GM12878 (cell line): ENCODE measurements around the gene LIFR. TPM values are rescaled to one million over a fixed set of nuclear protein-coding genes. Genes with fewer than 3 reads are reported as not detected.

Experiments
- ATAC-seq: fragments of 200-7000 bp; cut with Tn5 transposase; 3 replicates; pipeline ENCODE4 v1.9.1; 2020; ENCODE audit warnings: mild to moderate bottlenecking, moderate library complexity
- BruUV-seq: library from RNA; stranded (reverse); fragments of 400-500 nt; replicated peaks from 2 replicates; lab custom pipeline; 2021; lab: Mats Ljungman, UMichigan
- CTCF ChIA-PET: fragments of 300-600 bp; sonication (Branson Sonifier 250); formaldehyde crosslinking; extraction: SDS; loops from one replicate; lab custom pipeline; 2021; ENCODE audit warnings: inconsistent platforms; lab: Yijun Ruan, JAX
- POLR2A ChIA-PET: fragments of 350-600 bp; formaldehyde crosslinking; extraction: SDS; loops from one replicate; lab custom pipeline; 2021; ENCODE audit warnings: inconsistent platforms; lab: Charles Lee
- RAD21 ChIA-PET: fragments of 300-600 bp; sonication (Branson Sonifier 250); formaldehyde crosslinking; loops from one replicate; lab custom pipeline; 2023; ENCODE audit warnings: antibody characterized with exemption; ENCODE audit not compliant: unreplicated experiment; lab: Charles Lee
- SMC1A ChIA-PET: fragments of 300-600 bp; sonication (Branson Sonifier 250); formaldehyde crosslinking; loops from one replicate; lab custom pipeline; 2023; ENCODE audit not compliant: unreplicated experiment, uncharacterized antibody; lab: Charles Lee
- DNase-seq: peaks from one replicate; pipeline ENCODE4 v3.0.0-alpha.2; 2011; ENCODE audit warnings: low read depth, low spot score
- FAIRE-seq: peaks from 3 replicates; lab custom pipeline; 2011; peaks lifted over from hg19 to GRCh38; lab: Jason Lieb, UNC
- H2AFZ ChIP-seq: 2 replicates; pipeline ENCODE4 v1.6.0; 2011; ENCODE audit warnings: low read depth, low read length, control low read depth; ENCODE audit not compliant: control insufficient read depth
- H3K27ac ChIP-seq: 2 replicates; pipeline ENCODE4 v1.5.1; 2011; ENCODE audit warnings: control low read depth; ENCODE audit not compliant: control insufficient read depth, insufficient read depth
- H3K27me3 ChIP-seq, 2 experiments: replicated peaks in 1 of 2; 2 replicates each; pipeline versions ENCODE4 v1.6.0 to v1.6.1; 2011; ENCODE audit warnings: low read length in 1 of 2; ENCODE audit not compliant: control insufficient read depth in 2 of 2, insufficient read depth in 2 of 2
- H3K36me3 ChIP-seq, 2 experiments: 2 replicates each; pipeline ENCODE4 v1.5.1; 2011; ENCODE audit warnings: low read length in 1 of 2; ENCODE audit not compliant: control insufficient read depth in 2 of 2, insufficient read depth in 2 of 2
- H3K4me1 ChIP-seq: 2 replicates; pipeline ENCODE4 v1.6.1; 2011; ENCODE audit warnings: mild to moderate bottlenecking, low read length, moderate library complexity, mixed read lengths; ENCODE audit not compliant: control insufficient read depth, insufficient read depth
- H3K4me2 ChIP-seq: 2 replicates; pipeline ENCODE4 v1.6.0; 2011; ENCODE audit warnings: control low read depth; ENCODE audit not compliant: control insufficient read depth, insufficient read depth
- H3K4me3 ChIP-seq: fragments of 200-600 bp; sonication (generic); 2 replicates; pipeline ENCODE4 v1.5.1; 2016
- H3K79me2 ChIP-seq: 2 replicates; pipeline ENCODE4 v1.6.0; 2011; ENCODE audit warnings: low read length; ENCODE audit not compliant: control insufficient read depth, insufficient read depth
- H3K9ac ChIP-seq: 2 replicates; pipeline ENCODE4 v1.8.0; 2011; ENCODE audit warnings: low read length, control low read depth, mixed read lengths; ENCODE audit not compliant: control insufficient read depth, insufficient read depth
- H3K9me3 ChIP-seq: replicated peaks from 3 replicates; pipeline ENCODE4 v1.5.1; 2011; ENCODE audit warnings: mild to moderate bottlenecking, low read length; ENCODE audit not compliant: control insufficient read depth, insufficient read depth
- H4K20me1 ChIP-seq: 2 replicates; pipeline ENCODE4 v1.6.0; 2011; ENCODE audit not compliant: control insufficient read depth, insufficient read depth
- CBFB ChIP-seq: IDR thresholded peaks from 2 replicates; pipeline ENCODE4 v1.6.1; 2016; ENCODE audit warnings: antibody characterized with exemption, low read depth
- EED ChIP-seq: sonication (generic); IDR thresholded peaks from 2 replicates; pipeline ENCODE4 v1.6.1; 2016; ENCODE audit warnings: antibody characterized with exemption, low read depth
- NBN ChIP-seq: fragments of 450-650 bp; IDR thresholded peaks from 2 replicates; pipeline ENCODE4 v1.6.1; 2016
- SMARCA5 ChIP-seq: fragments of 450-650 bp; IDR thresholded peaks from 2 replicates; pipeline ENCODE4 v1.6.1; 2017; ENCODE audit warnings: mild to moderate bottlenecking
- WGBS: methylation state at CpG from one replicate; pipeline ENCODE4 v1.1.6; 2016; ENCODE audit warnings: low lambda C conversion rate; ENCODE audit not compliant: insufficient replicate concordance, insufficient coverage; ENCODE audit errors: missing lambda C conversion rate; 5-methylcytosine and 5-hydroxymethylcytosine counted together
- in situ Hi-C: fragments of 300-500 bp; cut with MboI; formaldehyde crosslinking; loops from 9 replicates; pipeline ENCODE4 v1.14.3; 2018; ENCODE audit warnings: mixed read lengths
- intact Hi-C: fragments of 100-400 bp; cut with micrococcal nuclease; formaldehyde crosslinking; loops from one replicate; pipeline ENCODE4 v1.14.2; 2022; ENCODE audit not compliant: unreplicated experiment
- polyA plus RNA-seq, 11 experiments: library from polyadenylated mRNA; depleted of rRNA in 4 of 11; unstranded in 6 of 11; stranded (reverse) in 5 of 11; fragments of >200 nt; fragmentation: Nextera tagmentation in 4 of 11; fragmentation: Illumina TruSeq in 1 of 11; extraction: Ambion mirVana in 4 of 11; extraction: Trizol in 1 of 11; gene quantifications; 1 replicate in 1 of 11; 2 replicates in 10 of 11; pipeline versions ENCODE4 v1.2.1 to v1.2.3, GENCODE V29; 2011 to 2016; ENCODE audit warnings: inconsistent platforms in 2 of 11, missing spikeins in 2 of 11, low read depth in 1 of 11
- total RNA-seq, 4 experiments: library from RNA; depleted of rRNA in 3 of 4; stranded (reverse); fragments of >200 nt in 3 of 4; fragmentation: Illumina TruSeq in 1 of 4; extraction: Trizol in 1 of 4; gene quantifications; 2 replicates each; pipeline versions ENCODE4 v1.2.1 to v1.2.3, GENCODE V29; 2013 to 2021
- TF ChIP-seq, protein P1 (sequence below): fragments of 450-650 bp; IDR thresholded peaks from 2 replicates; pipeline ENCODE4 v1.6.1; 2018; ENCODE audit warnings: borderline replicate concordance, mild to moderate bottlenecking; ENCODE audit not compliant: partially characterized antibody

The LIFR gene
- total and polyA plus RNA-seq, 10 of the 15 experiments (the other 5 are each of a cell fraction or from before 2014, with no cell fraction given) = 0.10 TPM; not detected in 9

- H3K4me3 ChIP-seq = no peak overlapping the region
- no peak for FAIRE-seq
Observed at GRCh38 chr5:38534156-38534453, 22.3 kb downstream of the LIFR start.

More at GRCh38 chr5:38534156-38534453, 22.3 kb downstream of the LIFR start:
- no peak overlapping the region for H3K4me2 ChIP-seq
- WGBS = 0% methylated on average over 1 of the region's 1 CpG
- no TSS peak for BruUV-seq
- intact Hi-C loops = no loop called here
- no peaks in the 10 kb centered on the region for H3K36me3 ChIP-seq
- no peak overlapping the region for H2AFZ ChIP-seq
- ChIA-PET POLR2A (no interaction called here), SMC1A (no interaction called here)
- in situ Hi-C loops = no loop called here
- no peaks in the 10 kb centered on the region for H4K20me1 ChIP-seq
- TF ChIP-seq NBN = no peak
- TF ChIP-seq SMARCA5 = no peak
- TF ChIP-seq, protein P1, sequence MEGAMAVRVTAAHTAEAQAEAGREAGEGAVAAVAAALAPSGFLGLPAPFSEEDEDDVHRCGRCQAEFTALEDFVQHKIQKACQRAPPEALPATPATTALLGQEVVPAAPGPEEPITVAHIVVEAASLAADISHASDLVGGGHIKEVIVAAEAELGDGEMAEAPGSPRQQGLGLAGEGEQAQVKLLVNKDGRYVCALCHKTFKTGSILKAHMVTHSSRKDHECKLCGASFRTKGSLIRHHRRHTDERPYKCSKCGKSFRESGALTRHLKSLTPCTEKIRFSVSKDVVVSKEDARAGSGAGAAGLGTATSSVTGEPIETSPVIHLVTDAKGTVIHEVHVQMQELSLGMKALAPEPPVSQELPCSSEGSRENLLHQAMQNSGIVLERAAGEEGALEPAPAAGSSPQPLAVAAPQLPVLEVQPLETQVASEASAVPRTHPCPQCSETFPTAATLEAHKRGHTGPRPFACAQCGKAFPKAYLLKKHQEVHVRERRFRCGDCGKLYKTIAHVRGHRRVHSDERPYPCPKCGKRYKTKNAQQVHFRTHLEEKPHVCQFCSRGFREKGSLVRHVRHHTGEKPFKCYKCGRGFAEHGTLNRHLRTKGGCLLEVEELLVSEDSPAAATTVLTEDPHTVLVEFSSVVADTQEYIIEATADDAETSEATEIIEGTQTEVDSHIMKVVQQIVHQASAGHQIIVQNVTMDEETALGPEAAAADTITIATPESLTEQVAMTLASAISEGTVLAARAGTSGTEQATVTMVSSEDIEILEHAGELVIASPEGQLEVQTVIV = no peak
- TF ChIP-seq CBFB = no peak
- TF ChIP-seq EED = no peak
- TF ChIP-seq, all 136 proteins: peak for 0
- DNase-seq (no peak), ATAC-seq (no peak)
- Histone ChIP-seq H3K4me1 (no peaks in the 10 kb centered on the region), H3K27ac (no peak overlapping the region), H3K79me2 (no peaks in the 10 kb centered on the region), H3K9ac (no peak overlapping the region), H3K9me3 (no peaks in the 10 kb centered on the region), H3K27me3 (no peaks in the 10 kb centered on the region; a peak in 1 of 4 replicates)
- ChIA-PET RAD21 (no interaction called here), CTCF (no interaction called here)
